HepG2 (cell line): Measurements from ENCODE around the gene NLRC5. TPM values are rescaled to one million over a fixed set of nuclear protein-coding genes. Genes with fewer than 3 reads are reported as not detected.

ENCODE experiments used
- ATAC-seq: fragments of 200-7000 bp; cut with Tn5 transposase; 3 replicates; pipeline ENCODE4 v1.9.1; 2020; ENCODE audit warnings: mild to moderate bottlenecking, moderate library complexity
- BruUV-seq: library from RNA; stranded (reverse); fragments of 400-500 nt; replicated peaks from 2 replicates; lab custom pipeline; 2021; lab: Mats Ljungman, UMichigan
- CTCF ChIA-PET: fragments of 300-600 bp; formaldehyde crosslinking; extraction: SDS; loops from one replicate; lab custom pipeline; 2021; ENCODE audit warnings: low total read pairs, inconsistent platforms, low intra/inter-chr PET ratio; lab: Yijun Ruan, JAX
- POLR2A ChIA-PET: fragments of 350-600 bp; sonication (Branson Sonifier 250); formaldehyde crosslinking; loops from one replicate; lab custom pipeline; 2020; ENCODE audit warnings: antibody characterized with exemption, inconsistent platforms; lab: Yijun Ruan, JAX
- DNase-seq: peaks from one replicate; pipeline ENCODE4 v3.0.0-alpha.2; 2015; ENCODE audit warnings: low spot score
- FAIRE-seq: peaks from 3 replicates; lab custom pipeline; 2011; peaks lifted over from hg19 to GRCh38; lab: Jason Lieb, UNC
- H2AFZ ChIP-seq: one replicate; pipeline ENCODE4 v1.6.1; 2011; ENCODE audit warnings: low read length, inconsistent platforms
- H3K27ac ChIP-seq: fragments of 300-600 bp; 3 replicates; pipeline ENCODE4 v1.8.0; 2011; ENCODE audit warnings: mixed run types, mild to moderate bottlenecking, mixed read lengths, low read length, inconsistent platforms; ENCODE audit not compliant: insufficient read depth; ENCODE audit errors: extremely low read length
- H3K27me3 ChIP-seq, 2 experiments: fragments of 200-600 bp in 1 of 2; 2 replicates in 1 of 2; 3 replicates in 1 of 2; pipeline versions ENCODE4 v1.6.0 to v1.8.0; 2011; ENCODE audit warnings: low read length in 2 of 2, mild to moderate bottlenecking in 2 of 2, moderate library complexity in 2 of 2, inconsistent platforms in 1 of 2; ENCODE audit not compliant: insufficient read depth in 2 of 2, control insufficient read depth in 1 of 2
- H3K36me3 ChIP-seq, 2 experiments: fragments of 200-600 bp in 1 of 2; replicated peaks in 1 of 2; 2 replicates in 1 of 2; 3 replicates in 1 of 2; pipeline versions ENCODE4 v1.5.1 to v1.8.0; 2011; ENCODE audit warnings: low read length in 2 of 2, inconsistent platforms in 1 of 2; ENCODE audit not compliant: insufficient read depth in 2 of 2, control insufficient read depth in 1 of 2
- H3K4me1 ChIP-seq: 2 replicates; pipeline ENCODE4 v1.5.1; 2012; ENCODE audit warnings: low read length, inconsistent platforms; ENCODE audit not compliant: insufficient read depth
- H3K4me2 ChIP-seq: 2 replicates; pipeline ENCODE4 v1.6.0; 2011; ENCODE audit warnings: low read depth, low read length, inconsistent platforms
- H3K4me3 ChIP-seq, 3 experiments: fragments of 200-600 bp in 1 of 3; sonication (generic), shearing (Covaris generic) in 1 of 3; replicated peaks in 1 of 3; 2 replicates each; pipeline ENCODE4 v1.5.1; 2011 to 2016; ENCODE audit warnings: low read length in 3 of 3, inconsistent platforms in 2 of 3, low read depth in 2 of 3, mild to moderate bottlenecking in 2 of 3, control low read depth in 1 of 3, mixed read lengths in 1 of 3; ENCODE audit not compliant: insufficient read depth in 1 of 3
- H3K79me2 ChIP-seq: one replicate; pipeline ENCODE4 v1.6.1; 2011; ENCODE audit warnings: low read length, inconsistent platforms; ENCODE audit not compliant: insufficient read depth
- H3K9ac ChIP-seq: 2 replicates; pipeline ENCODE4 v1.6.0; 2011; ENCODE audit warnings: mild to moderate bottlenecking, low read depth, low read length, inconsistent platforms; ENCODE audit not compliant: insufficient read depth
- H3K9me3 ChIP-seq: 2 replicates; pipeline ENCODE4 v1.5.1; 2012; ENCODE audit warnings: mild to moderate bottlenecking, low read length
- H4K20me1 ChIP-seq: 2 replicates; pipeline ENCODE4 v1.6.0; 2011; ENCODE audit warnings: inconsistent platforms, mild to moderate bottlenecking, low read length, moderate library complexity; ENCODE audit not compliant: insufficient read depth
- DPF2 ChIP-seq: sonication (generic); formaldehyde crosslinking; IDR thresholded peaks from 2 replicates; pipeline ENCODE4 v1.4.0; 2020; ENCODE audit warnings: mild to moderate bottlenecking, low read depth, missing genetic modification reagents, borderline replicate concordance
- FOXP4 ChIP-seq: sonication (generic); formaldehyde crosslinking; IDR thresholded peaks from 2 replicates; pipeline ENCODE4 v1.4.0; 2020; ENCODE audit warnings: missing genetic modification reagents
- JARID2 ChIP-seq: sonication (generic); formaldehyde crosslinking; IDR thresholded peaks from 2 replicates; pipeline ENCODE4 v1.8.1; 2023; ENCODE audit warnings: missing genetic modification reagents, inconsistent platforms; ENCODE audit not compliant: insufficient replicate concordance
- KLF16 ChIP-seq, 2 experiments: sonication (generic) in 1 of 2; formaldehyde crosslinking in 1 of 2; IDR thresholded peaks; 2 replicates each; pipeline versions ENCODE4 v1.6.1 to v1.8.0; 2016 to 2023; ENCODE audit warnings: missing genetic modification reagents in 2 of 2, missing compliant biosample characterization in 1 of 2
- NCOA5 ChIP-seq: sonication (generic); formaldehyde crosslinking; IDR thresholded peaks from 2 replicates; pipeline ENCODE4 v1.4.0; 2020; ENCODE audit warnings: missing genetic modification reagents
- POLR2AphosphoS5 ChIP-seq: IDR thresholded peaks from 2 replicates; pipeline ENCODE4 v1.6.1; 2012; ENCODE audit warnings: low read depth, low read length
- RFX1 ChIP-seq: fragments of 450-650 bp; IDR thresholded peaks from 2 replicates; pipeline ENCODE4 v1.6.1; 2017
- SRF ChIP-seq: IDR thresholded peaks from 2 replicates; pipeline ENCODE4 v1.6.1; 2011; ENCODE audit warnings: mild to moderate bottlenecking, low read depth, low read length, moderate library complexity
- ZFP82 ChIP-seq: sonication (generic); formaldehyde crosslinking; IDR thresholded peaks from 2 replicates; pipeline ENCODE4 v1.5.1; 2020; ENCODE audit warnings: mild to moderate bottlenecking, missing genetic modification reagents, borderline replicate concordance
- ZMYM3 ChIP-seq: sonication (generic); formaldehyde crosslinking; IDR thresholded peaks from 2 replicates; pipeline ENCODE4 v1.5.1; 2020; ENCODE audit warnings: mild to moderate bottlenecking, missing genetic modification reagents
- ZNF530 ChIP-seq: sonication (generic); formaldehyde crosslinking; IDR thresholded peaks from 2 replicates; pipeline ENCODE4 v1.5.0; 2020; ENCODE audit warnings: low read depth, mild to moderate bottlenecking, missing genetic modification reagents
- ZNF652 ChIP-seq: IDR thresholded peaks from 2 replicates; pipeline ENCODE4 v1.6.1; 2016; ENCODE audit warnings: low read depth, borderline replicate concordance
- ZNF768 ChIP-seq: sonication (generic); formaldehyde crosslinking; IDR thresholded peaks from 2 replicates; pipeline ENCODE4 v1.4.0; 2020; ENCODE audit warnings: missing genetic modification reagents
- WGBS: methylation state at CpG from one replicate; pipeline ENCODE4 v1.1.6; 2017; ENCODE audit warnings: low lambda C conversion rate; 5-methylcytosine and 5-hydroxymethylcytosine counted together
- in situ Hi-C: cut with HindIII; loops from 2 replicates; pipeline ENCODE4 v1.10.0; 2017; ENCODE audit warnings: low pct_unique_long_range_greater_than_20kb; ENCODE audit not compliant: extremely low pct_ligation_motif_present
- intact Hi-C: fragments of 100-400 bp; cut with micrococcal nuclease; formaldehyde crosslinking; loops from one replicate; pipeline ENCODE4 v1.10.0; 2022; ENCODE audit not compliant: unreplicated experiment
- polyA plus RNA-seq, 8 experiments: library from polyadenylated mRNA; depleted of rRNA in 3 of 8; stranded (reverse) in 7 of 8; unstranded in 1 of 8; fragments of >200 nt; fragmentation: Illumina TruSeq in 4 of 8; extraction: Trizol in 4 of 8; gene quantifications; 2 replicates each; pipeline versions ENCODE4 v1.2.1 to v1.2.3, GENCODE V29; 2011 to 2016; ENCODE audit warnings: low read depth in 4 of 8, missing spikeins in 1 of 8, mixed read lengths in 1 of 8; ENCODE audit not compliant: insufficient read depth in 1 of 8
- total RNA-seq, 5 experiments: library from RNA; depleted of rRNA; stranded (reverse); fragments of >200 nt; fragmentation: Illumina TruSeq; extraction: Trizol; gene quantifications; 2 replicates each; pipeline ENCODE4 v1.2.3, GENCODE V29; 2016; ENCODE audit warnings: low read depth in 1 of 5
- TF ChIP-seq, protein P1 (sequence below): sonication (generic); formaldehyde crosslinking; IDR thresholded peaks from 2 replicates; pipeline ENCODE4 v1.8.0; 2022; ENCODE audit warnings: mild to moderate bottlenecking, missing genetic modification reagents; ENCODE audit not compliant: insufficient replicate concordance

The NLRC5 gene
- total and polyA plus RNA-seq, 2 of the 13 experiments (the other 11 are each of a cell fraction or from before 2014, with no cell fraction given): 6.3 to 12.7 TPM

DNA sequence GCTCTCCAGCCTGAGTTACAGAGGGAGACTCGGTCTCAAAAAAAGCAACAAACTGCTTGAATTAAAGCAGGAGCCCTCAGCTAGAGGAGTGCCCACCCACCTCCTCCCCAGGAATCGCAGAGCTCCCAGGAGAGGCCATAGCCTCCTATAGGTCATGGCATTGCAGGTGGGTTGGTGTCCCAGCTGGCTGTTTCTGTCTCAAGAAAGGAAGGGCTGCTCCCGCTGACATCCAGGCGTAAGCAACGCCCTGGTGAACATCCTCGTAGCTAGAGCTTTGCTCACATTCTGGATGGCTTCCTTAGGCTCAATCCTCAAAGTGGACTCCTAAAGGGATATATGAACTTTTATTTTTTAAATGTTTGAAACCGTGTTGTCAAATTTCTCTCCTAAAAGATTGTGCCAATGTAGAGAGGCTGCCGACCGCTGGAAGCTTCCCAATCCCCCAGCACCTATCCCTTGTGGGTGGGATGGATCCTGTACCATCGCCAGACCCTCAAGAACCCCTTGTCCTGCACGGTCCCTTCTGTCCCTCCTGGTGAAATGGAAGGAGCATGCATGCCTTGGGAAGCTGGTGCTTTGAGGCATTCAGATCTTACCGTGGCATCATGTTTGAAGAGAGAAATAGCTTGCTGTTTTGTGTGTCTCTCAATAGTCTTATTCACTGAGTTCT is 5.9 kb downstream of the NLRC5 start:
- no peaks in the 10 kb centered on the region for H3K9me3 ChIP-seq
- no TSS peak for BruUV-seq
- no peaks in the 10 kb centered on the region for H3K79me2 ChIP-seq
- FAIRE-seq (no peak), DNase-seq (no peak), ATAC-seq (no peak)
- no peaks in the 10 kb centered on the region for H3K36me3 ChIP-seq
- peaks cover 8% of the 10 kb centered on the region for H3K4me1 ChIP-seq
- H3K27me3 ChIP-seq: peaks cover 0 to 13% of the 10 kb centered on the region in 2 experiments; a peak in 3 of 5 replicates
- H3K4me3 ChIP-seq: no peak overlapping the region
- H4K20me1 ChIP-seq: no peaks in the 10 kb centered on the region
- WGBS: 59% methylated on average over 12 of the region's 12 CpGs
- POLR2A ChIA-PET: no interaction called here
- TF ChIP-seq RFX1 (no peak), DPF2 (no peak), SRF (no peak), JARID2 (CRISPR knock-in tag) (no peak), POLR2AphosphoS5 (no peak), ZNF652 (CRISPR knock-in tag) (no peak), ZNF530 (no peak), NCOA5 (no peak)
- no peak overlapping the region for H3K27ac ChIP-seq
- in situ Hi-C loops: no loop called here
- intact Hi-C loops: no loop called here
- CTCF ChIA-PET: no interaction called here
- H3K4me2 ChIP-seq: no peak overlapping the region
- no peak overlapping the region for H3K9ac ChIP-seq
- no peak overlapping the region for H2AFZ ChIP-seq

- Histone ChIP-seq H3K4me2 (no peak overlapping the region), H2AFZ (no peak overlapping the region), H3K27ac (no peak overlapping the region), H3K4me3 (no peak overlapping the region), H4K20me1 (no peaks in the 10 kb centered on the region), H3K27me3 (0 out of 5 replicates have a peak, but pooled peaks cover 0 to 5% of the 10 kb centered on the region in 2 experiments), H3K9me3 (no peaks in the 10 kb centered on the region), H3K79me2 (no peaks in the 10 kb centered on the region), H3K9ac (no peak overlapping the region), H3K4me1 (no peaks in the 10 kb centered on the region), H3K36me3 (no peaks in the 10 kb centered on the region)
- DNase-seq (no peak), ATAC-seq (no peak), FAIRE-seq (no peak)
- BruUV-seq: no TSS peak
- ChIA-PET POLR2A (no interaction called here), CTCF (no interaction called here)
- in situ Hi-C loops: no loop called here
- TF ChIP-seq ZFP82 (CRISPR knock-in tag) (no peak), ZNF768 (CRISPR knock-in tag) (peak; percentile 79; the same call in 1 of the 2 replicates), KLF16 (CRISPR knock-in tag; IDR thresholded peaks at IDR 0.05) (no peak), ZMYM3 (CRISPR knock-in tag) (0 out of 2 replicates have a peak, but pooled peaks have one; percentile 34), FOXP4 (CRISPR knock-in tag) (no peak)
- TF ChIP-seq, protein P1, sequence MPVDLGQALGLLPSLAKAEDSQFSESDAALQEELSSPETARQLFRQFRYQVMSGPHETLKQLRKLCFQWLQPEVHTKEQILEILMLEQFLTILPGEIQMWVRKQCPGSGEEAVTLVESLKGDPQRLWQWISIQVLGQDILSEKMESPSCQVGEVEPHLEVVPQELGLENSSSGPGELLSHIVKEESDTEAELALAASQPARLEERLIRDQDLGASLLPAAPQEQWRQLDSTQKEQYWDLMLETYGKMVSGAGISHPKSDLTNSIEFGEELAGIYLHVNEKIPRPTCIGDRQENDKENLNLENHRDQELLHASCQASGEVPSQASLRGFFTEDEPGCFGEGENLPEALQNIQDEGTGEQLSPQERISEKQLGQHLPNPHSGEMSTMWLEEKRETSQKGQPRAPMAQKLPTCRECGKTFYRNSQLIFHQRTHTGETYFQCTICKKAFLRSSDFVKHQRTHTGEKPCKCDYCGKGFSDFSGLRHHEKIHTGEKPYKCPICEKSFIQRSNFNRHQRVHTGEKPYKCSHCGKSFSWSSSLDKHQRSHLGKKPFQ (CRISPR knock-in tag): no peak
- WGBS: 73% methylated on average over 5 of the region's 5 CpGs
- intact Hi-C loops: no loop called here
Observed at GRCh38 chr16:56997264-56997663, 7.9 kb downstream of the NLRC5 start.
